ENCODE results near the gene CNST.

CNST gene

GRCh38 chr1:246573491-246573890 lies 7.2 kb downstream of the CNST start:
- DNase-seq (ENCODE audit: low read depth), result no peak

GRCh38 chr1:246576709-246577032 lies 10.4 kb downstream of the CNST start:
- no peak for DNase-seq (ENCODE audit: low read depth)
- Histone ChIP-seq H3K9ac (ENCODE audit: low read length) (no peak overlapping the region), H3K4me1 (ENCODE audit: control insufficient read depth, insufficient read depth, low read length) (peaks cover 36% of the 10 kb centered on the region), H3K9me3 (ENCODE audit: control insufficient read depth, low read length) (no peaks in the 10 kb centered on the region), H3K27me3 (replicated peaks; ENCODE audit: control insufficient read depth, insufficient read depth, low read length) (no peaks in the 10 kb centered on the region), H3K4me3 (ENCODE audit: low read length) (no peak overlapping the region), H3K36me3 (ENCODE audit: control insufficient read depth, insufficient read depth, low read length, severe bottlenecking) (no peaks in the 10 kb centered on the region)

More at GRCh38 chr1:246573491-246573890, 7.2 kb downstream of the CNST start:
- Histone ChIP-seq H3K27me3 (replicated peaks; ENCODE audit: control insufficient read depth, insufficient read depth, low read length) (no peaks in the 10 kb centered on the region), H3K36me3 (ENCODE audit: control insufficient read depth, insufficient read depth, low read length, severe bottlenecking) (no peaks in the 10 kb centered on the region), H3K9ac (ENCODE audit: low read length) (no peak overlapping the region), H3K9me3 (ENCODE audit: control insufficient read depth, low read length) (no peaks in the 10 kb centered on the region), H3K4me1 (ENCODE audit: control insufficient read depth, insufficient read depth, low read length) (peaks cover 31% of the 10 kb centered on the region), H3K4me3 (ENCODE audit: low read length) (no peak overlapping the region)

GRCh38 chr1:246577082-246577719 lies 10.9 kb downstream of the CNST start:
- H3K4me1 ChIP-seq (ENCODE audit: control insufficient read depth, insufficient read depth, low read length), result peaks cover 36% of the 10 kb centered on the region
- H3K36me3 ChIP-seq (ENCODE audit: control insufficient read depth, insufficient read depth, low read length, severe bottlenecking), result no peaks in the 10 kb centered on the region
- no peaks in the 10 kb centered on the region for H3K27me3 ChIP-seq (replicated peaks; ENCODE audit: control insufficient read depth, insufficient read depth, low read length)
- no peak overlapping the region for H3K9ac ChIP-seq (ENCODE audit: low read length)
- no peak overlapping the region for H3K4me3 ChIP-seq (ENCODE audit: low read length)
- DNase-seq (ENCODE audit: low read depth), result no peak
- no peaks in the 10 kb centered on the region for H3K9me3 ChIP-seq (ENCODE audit: control insufficient read depth, low read length)

GRCh38 chr1:246577720-246578106 lies 11.5 kb downstream of the CNST start:
- Histone ChIP-seq H3K4me3 (ENCODE audit: low read length) (no peak overlapping the region), H3K9ac (ENCODE audit: low read length) (no peak overlapping the region), H3K27me3 (replicated peaks; ENCODE audit: control insufficient read depth, insufficient read depth, low read length) (no peaks in the 10 kb centered on the region), H3K9me3 (ENCODE audit: control insufficient read depth, low read length) (no peaks in the 10 kb centered on the region), H3K36me3 (ENCODE audit: control insufficient read depth, insufficient read depth, low read length, severe bottlenecking) (no peaks in the 10 kb centered on the region), H3K4me1 (ENCODE audit: control insufficient read depth, insufficient read depth, low read length) (peaks cover 39% of the 10 kb centered on the region)
- DNase-seq (ENCODE audit: low read depth), result no peak

DNA sequence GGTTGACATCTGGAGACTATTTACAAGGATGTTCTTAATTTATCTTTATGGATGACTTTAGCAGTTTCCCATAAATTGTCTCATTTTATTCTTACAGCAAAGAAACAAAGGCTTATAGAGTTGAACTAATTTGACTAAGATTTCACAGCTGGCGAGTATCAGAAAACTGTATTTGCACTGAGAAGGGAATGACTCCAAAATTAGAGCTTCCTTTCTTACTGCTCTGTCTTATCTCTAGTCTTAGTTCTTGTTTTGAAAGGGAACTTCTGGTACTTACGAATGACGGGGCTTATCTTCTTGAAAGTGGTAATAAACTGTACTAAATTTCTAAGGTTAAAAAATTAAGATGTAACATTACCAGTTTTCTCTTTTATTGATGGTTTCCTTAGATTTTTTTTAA lies 13.6 kb downstream of the CNST start:
- no peak for DNase-seq (ENCODE audit: low read depth)
- H3K4me3 ChIP-seq (ENCODE audit: low read length), result peak overlapping the region; percentile 36
- H3K9ac ChIP-seq (ENCODE audit: low read length), result peak overlapping the region; percentile 46
- no peaks in the 10 kb centered on the region for H3K27me3 ChIP-seq (replicated peaks; ENCODE audit: control insufficient read depth, insufficient read depth, low read length)
- no peaks in the 10 kb centered on the region for H3K36me3 ChIP-seq (ENCODE audit: control insufficient read depth, insufficient read depth, low read length, severe bottlenecking)
- no peaks in the 10 kb centered on the region for H3K9me3 ChIP-seq (ENCODE audit: control insufficient read depth, low read length)
- H3K4me1 ChIP-seq (ENCODE audit: control insufficient read depth, insufficient read depth, low read length), result peaks cover 48% of the 10 kb centered on the region

DNA sequence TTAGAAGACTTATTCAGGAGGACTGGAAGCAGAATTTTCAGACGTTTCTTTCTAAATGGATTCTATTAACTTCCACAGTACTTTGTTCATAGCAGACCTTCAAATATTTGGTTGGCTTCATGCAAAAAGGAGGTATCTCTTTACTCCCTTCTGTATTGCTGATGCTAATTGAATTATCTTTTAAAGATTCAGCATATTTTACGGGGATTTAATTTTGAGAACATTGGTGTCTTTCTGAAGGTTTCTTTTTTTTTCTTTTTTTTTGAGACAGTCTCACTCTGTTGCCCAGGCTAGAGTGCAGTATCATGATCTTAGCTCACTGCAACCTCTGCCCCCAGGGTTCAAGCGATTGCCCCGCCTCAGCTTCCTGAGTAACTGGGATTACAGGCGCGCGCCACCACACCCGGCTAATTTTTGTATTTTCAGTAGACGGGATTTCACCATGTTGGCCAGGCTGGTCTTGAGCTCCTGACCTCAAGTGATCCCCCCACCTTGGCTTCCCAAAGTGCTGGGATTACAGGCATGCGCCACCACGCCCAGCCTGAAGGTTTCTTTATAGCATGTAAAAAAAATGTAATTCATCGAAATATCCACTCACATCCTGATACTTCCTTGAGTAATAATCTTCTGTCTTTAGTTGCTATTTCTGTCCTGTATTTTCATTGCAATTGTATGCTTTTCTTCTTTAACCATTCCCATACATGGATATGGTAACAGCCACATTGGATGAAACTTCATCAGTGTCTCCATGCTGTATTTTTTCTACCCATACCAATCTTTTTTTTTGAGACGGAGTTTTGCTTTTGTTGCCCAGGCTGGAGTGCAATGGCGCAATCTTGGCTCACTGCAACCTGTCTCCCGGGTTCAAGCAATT lies 14.5 kb downstream of the CNST start:
- Histone ChIP-seq H3K4me3 (ENCODE audit: low read length) (no peak overlapping the region), H3K4me1 (ENCODE audit: control insufficient read depth, insufficient read depth, low read length) (peaks cover 54% of the 10 kb centered on the region), H3K27me3 (replicated peaks; ENCODE audit: control insufficient read depth, insufficient read depth, low read length) (no peaks in the 10 kb centered on the region), H3K9me3 (ENCODE audit: control insufficient read depth, low read length) (no peaks in the 10 kb centered on the region), H3K36me3 (ENCODE audit: control insufficient read depth, insufficient read depth, low read length, severe bottlenecking) (no peaks in the 10 kb centered on the region), H3K9ac (ENCODE audit: low read length) (peak overlapping the region; percentile 46)
- DNase-seq (ENCODE audit: low read depth), result no peak

GRCh38 chr1:246582301-246583055 lies 16.2 kb downstream of the CNST start:
- no peak for DNase-seq (ENCODE audit: low read depth)
- Histone ChIP-seq H3K9ac (ENCODE audit: low read length) (no peak overlapping the region), H3K36me3 (ENCODE audit: control insufficient read depth, insufficient read depth, low read length, severe bottlenecking) (no peaks in the 10 kb centered on the region), H3K9me3 (ENCODE audit: control insufficient read depth, low read length) (no peaks in the 10 kb centered on the region), H3K4me3 (ENCODE audit: low read length) (no peak overlapping the region), H3K4me1 (ENCODE audit: control insufficient read depth, insufficient read depth, low read length) (peaks cover 65% of the 10 kb centered on the region), H3K27me3 (replicated peaks; ENCODE audit: control insufficient read depth, insufficient read depth, low read length) (no peaks in the 10 kb centered on the region)

DNA sequence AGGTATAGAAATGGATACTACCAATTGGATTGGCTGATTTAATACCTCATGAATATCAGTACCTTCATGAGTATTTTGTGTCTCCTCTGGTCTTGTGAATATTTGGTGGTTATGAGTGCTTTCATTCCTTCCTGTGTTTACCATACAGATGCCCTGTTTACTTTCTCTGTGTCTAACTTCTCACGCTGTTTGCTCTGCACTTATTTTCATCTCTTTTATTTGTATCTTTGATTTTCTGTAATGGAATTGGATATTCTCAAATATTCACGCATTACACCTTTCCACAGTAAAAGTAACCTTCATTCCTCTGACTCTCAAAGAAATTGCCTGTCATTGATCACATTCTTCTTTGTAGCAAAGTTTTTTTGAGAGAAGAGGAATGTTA lies 16.8 kb downstream of the CNST start:
- Histone ChIP-seq H3K27me3 (replicated peaks; ENCODE audit: control insufficient read depth, insufficient read depth, low read length) (no peaks in the 10 kb centered on the region), H3K9ac (ENCODE audit: low read length) (no peak overlapping the region)
- no peak for DNase-seq (ENCODE audit: low read depth)

DNA sequence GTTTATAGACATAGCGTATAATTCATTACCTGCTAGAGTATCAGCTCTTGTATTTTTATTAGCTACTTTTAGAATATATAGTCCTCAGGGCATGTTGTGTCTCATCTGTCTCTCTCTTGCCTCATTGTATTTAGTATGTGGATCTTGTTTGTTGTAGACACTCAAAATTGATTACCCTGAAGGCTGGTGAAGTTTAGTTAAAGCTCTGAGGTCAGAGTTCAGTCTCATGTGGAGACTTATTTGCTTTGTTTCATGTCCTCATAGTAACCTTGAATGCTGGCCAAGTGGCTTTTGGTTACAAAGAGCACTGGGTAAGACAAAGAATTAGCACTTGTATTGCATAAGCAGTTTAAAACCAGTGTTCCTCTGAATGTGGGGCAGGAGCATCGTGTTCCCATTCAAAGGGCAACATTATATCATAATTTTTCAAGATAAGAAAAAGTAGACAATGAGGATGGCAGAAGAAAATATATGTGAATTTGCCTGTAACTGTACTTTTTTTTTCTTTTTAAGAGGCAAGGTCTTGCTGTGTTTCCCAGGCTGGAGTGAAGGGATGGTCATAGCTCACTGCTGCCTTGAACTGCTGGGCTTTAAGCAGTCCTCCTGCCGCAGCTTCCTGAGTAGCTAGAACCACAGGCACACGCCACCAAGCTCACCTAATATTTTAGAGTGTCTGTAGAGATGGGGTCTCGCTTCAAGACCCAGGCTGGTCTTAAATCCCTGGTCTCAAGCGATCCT lies 17.4 kb downstream of the CNST start:
- Histone ChIP-seq H3K4me3 (ENCODE audit: low read length) (peak overlapping the region; percentile 10), H3K9me3 (ENCODE audit: control insufficient read depth, low read length) (no peaks in the 10 kb centered on the region), H3K27me3 (replicated peaks; ENCODE audit: control insufficient read depth, insufficient read depth, low read length) (no peaks in the 10 kb centered on the region), H3K36me3 (ENCODE audit: control insufficient read depth, insufficient read depth, low read length, severe bottlenecking) (no peaks in the 10 kb centered on the region), H3K9ac (ENCODE audit: low read length) (no peak overlapping the region), H3K4me1 (ENCODE audit: control insufficient read depth, insufficient read depth, low read length) (peaks cover 72% of the 10 kb centered on the region)
- peak; percentile 46 for DNase-seq (ENCODE audit: low read depth)

More for the DNA sequence above, 16.8 kb downstream of the CNST start:
- H3K36me3 ChIP-seq (ENCODE audit: control insufficient read depth, insufficient read depth, low read length, severe bottlenecking), result no peaks in the 10 kb centered on the region
- H3K4me1 ChIP-seq (ENCODE audit: control insufficient read depth, insufficient read depth, low read length), result peaks cover 67% of the 10 kb centered on the region
- H3K9me3 ChIP-seq (ENCODE audit: control insufficient read depth, low read length), result no peaks in the 10 kb centered on the region
- H3K4me3 ChIP-seq (ENCODE audit: low read length), result no peak overlapping the region

GRCh38 chr1:246587032-246587431 lies 20.8 kb downstream of the CNST start:
- peaks cover 3% of the 10 kb centered on the region for H3K9me3 ChIP-seq (ENCODE audit: control insufficient read depth, low read length)
- peak overlapping the region; percentile 61 for H3K9ac ChIP-seq (ENCODE audit: low read length)
- peaks cover 60% of the 10 kb centered on the region for H3K4me1 ChIP-seq (ENCODE audit: control insufficient read depth, insufficient read depth, low read length)
- no peak for DNase-seq (ENCODE audit: low read depth)
- no peaks in the 10 kb centered on the region for H3K27me3 ChIP-seq (replicated peaks; ENCODE audit: control insufficient read depth, insufficient read depth, low read length)
- peak overlapping the region; percentile 61 for H3K4me3 ChIP-seq (ENCODE audit: low read length)
- peaks cover 5% of the 10 kb centered on the region for H3K36me3 ChIP-seq (ENCODE audit: control insufficient read depth, insufficient read depth, low read length, severe bottlenecking)

DNA sequence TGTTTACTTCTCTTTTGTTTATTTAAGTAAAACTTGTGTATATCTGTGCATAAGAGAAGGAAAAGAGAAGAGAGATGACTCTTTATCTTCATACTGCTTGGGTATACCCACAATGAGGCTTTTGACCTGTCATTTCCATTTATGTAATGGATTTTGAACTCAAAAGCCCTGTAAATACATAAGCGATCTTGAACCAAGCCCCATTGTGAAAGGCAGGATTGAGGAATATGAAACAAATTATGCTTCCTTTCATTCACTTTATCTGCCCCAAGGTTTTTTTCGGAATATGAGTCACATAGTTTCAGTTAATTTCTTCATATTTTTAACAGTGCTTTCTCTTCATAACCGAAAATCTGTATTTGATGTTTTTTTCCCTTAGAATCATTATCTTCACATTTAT lies 21.4 kb downstream of the CNST start:
- peak; percentile 91 for DNase-seq (ENCODE audit: low read depth)
- H3K9ac ChIP-seq (ENCODE audit: low read length), result peak overlapping the region; percentile 61
- H3K9me3 ChIP-seq (ENCODE audit: control insufficient read depth, low read length), result peaks cover 3% of the 10 kb centered on the region
- H3K36me3 ChIP-seq (ENCODE audit: control insufficient read depth, insufficient read depth, low read length, severe bottlenecking), result peaks cover 5% of the 10 kb centered on the region
- peak overlapping the region; percentile 61 for H3K4me3 ChIP-seq (ENCODE audit: low read length)
- peaks cover 61% of the 10 kb centered on the region for H3K4me1 ChIP-seq (ENCODE audit: control insufficient read depth, insufficient read depth, low read length)
- H3K27me3 ChIP-seq (replicated peaks; ENCODE audit: control insufficient read depth, insufficient read depth, low read length), result no peaks in the 10 kb centered on the region

All from adipocyte (in vitro differentiated cells).